ENCODE results near the gene NELFE.

DNA sequence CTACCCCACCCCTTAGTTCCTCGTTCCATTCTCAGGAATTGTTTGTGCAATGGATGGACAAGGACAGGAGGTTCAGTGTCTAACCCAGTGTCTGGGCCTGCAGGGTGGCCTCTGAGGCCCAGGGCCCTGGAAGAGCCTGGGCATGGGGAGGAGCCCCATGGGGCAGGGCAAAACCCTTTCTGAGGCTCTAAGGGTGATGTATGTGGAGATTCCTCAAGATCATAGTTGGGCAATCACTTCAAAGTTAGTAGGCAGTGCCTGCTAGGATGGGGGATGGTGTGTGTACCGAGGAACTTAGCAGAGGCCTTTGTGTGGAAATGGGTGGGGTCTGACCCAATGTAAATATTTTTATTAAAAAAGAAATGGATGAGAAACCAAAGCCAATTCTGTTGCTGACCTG is 38.0 kb downstream of the NELFE start:
- TF ChIP-seq, protein P1, sequence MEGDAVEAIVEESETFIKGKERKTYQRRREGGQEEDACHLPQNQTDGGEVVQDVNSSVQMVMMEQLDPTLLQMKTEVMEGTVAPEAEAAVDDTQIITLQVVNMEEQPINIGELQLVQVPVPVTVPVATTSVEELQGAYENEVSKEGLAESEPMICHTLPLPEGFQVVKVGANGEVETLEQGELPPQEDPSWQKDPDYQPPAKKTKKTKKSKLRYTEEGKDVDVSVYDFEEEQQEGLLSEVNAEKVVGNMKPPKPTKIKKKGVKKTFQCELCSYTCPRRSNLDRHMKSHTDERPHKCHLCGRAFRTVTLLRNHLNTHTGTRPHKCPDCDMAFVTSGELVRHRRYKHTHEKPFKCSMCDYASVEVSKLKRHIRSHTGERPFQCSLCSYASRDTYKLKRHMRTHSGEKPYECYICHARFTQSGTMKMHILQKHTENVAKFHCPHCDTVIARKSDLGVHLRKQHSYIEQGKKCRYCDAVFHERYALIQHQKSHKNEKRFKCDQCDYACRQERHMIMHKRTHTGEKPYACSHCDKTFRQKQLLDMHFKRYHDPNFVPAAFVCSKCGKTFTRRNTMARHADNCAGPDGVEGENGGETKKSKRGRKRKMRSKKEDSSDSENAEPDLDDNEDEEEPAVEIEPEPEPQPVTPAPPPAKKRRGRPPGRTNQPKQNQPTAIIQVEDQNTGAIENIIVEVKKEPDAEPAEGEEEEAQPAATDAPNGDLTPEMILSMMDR (conservative IDR thresholded peaks at IDR 0.05; ENCODE audit: low read length): no peak
- TF ChIP-seq EZH2phosphoT487 (IDR thresholded peaks at IDR 0.05; ENCODE audit: borderline replicate concordance, low read depth, low read length): no peak
